CD4-positive, alpha-beta T cell treated with Interferon alpha-2 for 1 hour (primary cell): ENCODE results near the gene SPSB2.
"Not testable (repeated sequence)": the region's sequence is repeated elsewhere in the genome, so short reads cannot be mapped to it uniquely, and the experiment has no call there.

Source experiments
- DNase-seq, 2 donors: peaks; one replicate each; pipeline ENCODE4 v3.0.0-alpha.2; 2020 to 2022

The SPSB2 gene, protein sequence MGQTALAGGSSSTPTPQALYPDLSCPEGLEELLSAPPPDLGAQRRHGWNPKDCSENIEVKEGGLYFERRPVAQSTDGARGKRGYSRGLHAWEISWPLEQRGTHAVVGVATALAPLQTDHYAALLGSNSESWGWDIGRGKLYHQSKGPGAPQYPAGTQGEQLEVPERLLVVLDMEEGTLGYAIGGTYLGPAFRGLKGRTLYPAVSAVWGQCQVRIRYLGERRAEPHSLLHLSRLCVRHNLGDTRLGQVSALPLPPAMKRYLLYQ

DNA sequence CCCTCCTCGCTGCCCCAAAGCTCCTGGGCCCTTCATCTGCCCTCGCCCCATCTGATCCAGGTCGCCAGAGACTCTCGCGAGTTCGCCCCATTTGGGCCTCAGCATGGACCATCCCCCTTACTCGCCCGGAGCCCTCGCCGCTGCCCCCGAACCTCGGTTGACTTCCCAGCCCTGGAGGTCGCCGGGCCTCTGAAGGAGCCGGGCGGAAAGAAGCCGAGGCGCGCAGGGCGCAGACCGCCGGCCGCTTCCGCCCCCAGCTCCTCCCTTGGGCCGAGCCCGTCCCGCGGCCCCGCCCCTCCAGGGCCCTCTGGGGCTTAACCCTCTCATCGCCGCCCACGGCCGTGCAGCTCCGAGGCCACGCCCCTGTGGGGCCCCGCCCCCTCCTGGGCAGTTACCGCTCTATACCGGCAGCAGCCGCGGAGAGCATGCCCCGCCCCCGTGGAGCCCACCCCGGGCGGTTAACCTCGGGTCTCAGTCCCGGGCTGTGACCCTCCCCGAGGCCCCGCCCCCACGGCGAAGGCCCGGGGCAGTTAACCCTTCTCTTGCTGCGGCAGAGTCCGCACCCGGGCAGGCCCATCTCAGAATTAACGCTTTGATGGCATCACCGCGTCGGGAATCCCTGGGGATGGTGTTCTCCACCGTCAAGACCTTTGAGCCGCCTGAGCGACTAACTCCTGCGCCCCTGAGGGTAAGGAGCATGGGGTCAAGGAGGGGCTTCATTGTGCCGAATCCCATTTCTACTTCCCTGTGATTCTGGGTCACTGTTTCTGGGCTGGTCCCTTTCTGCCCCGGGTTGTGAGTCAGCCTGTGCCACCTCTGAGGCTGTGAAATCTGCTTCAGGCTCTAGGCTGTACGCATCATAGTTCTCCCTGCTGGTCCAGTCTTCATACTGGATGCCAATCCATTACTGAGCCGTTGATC, at the start of gene SPSB2:
SPSB2 (minus strand) TSS at position 210 of the 921 bp plus-strand sequence. CDS start 402 bp downstream, outside the sequence.
- DNase-seq, result peak; percentile 98

- no peak for DNase-seq
Measured at GRCh38 chr12:6921996-6922946, 49.2 kb upstream of the SPSB2 start.

DNA sequence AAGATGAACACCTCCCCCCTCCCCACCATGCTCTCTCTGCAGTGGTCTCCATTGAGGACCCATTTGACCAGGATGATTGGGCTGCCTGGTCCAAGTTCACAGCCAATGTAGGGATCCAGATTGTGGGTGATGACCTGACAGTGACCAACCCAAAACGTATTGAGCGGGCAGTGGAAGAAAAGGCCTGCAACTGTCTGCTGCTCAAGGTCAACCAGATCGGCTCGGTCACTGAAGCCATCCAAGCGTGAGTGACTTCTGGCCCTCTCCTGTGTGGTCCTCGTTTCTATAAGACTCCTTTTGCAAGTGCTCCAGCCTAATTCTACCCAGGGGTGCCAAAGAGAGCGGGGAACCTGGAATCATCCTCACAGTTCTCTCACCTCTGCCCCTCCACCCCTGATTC, 48.4 kb upstream of the SPSB2 start:
- no peak for DNase-seq

GRCh38 chr12:6919588-6919987, 46.5 kb upstream of the SPSB2 start:
- DNase-seq, result no peak

GRCh38 chr12:6917491-6918231, 44.6 kb upstream of the SPSB2 start:
- no peak for DNase-seq

DNA sequence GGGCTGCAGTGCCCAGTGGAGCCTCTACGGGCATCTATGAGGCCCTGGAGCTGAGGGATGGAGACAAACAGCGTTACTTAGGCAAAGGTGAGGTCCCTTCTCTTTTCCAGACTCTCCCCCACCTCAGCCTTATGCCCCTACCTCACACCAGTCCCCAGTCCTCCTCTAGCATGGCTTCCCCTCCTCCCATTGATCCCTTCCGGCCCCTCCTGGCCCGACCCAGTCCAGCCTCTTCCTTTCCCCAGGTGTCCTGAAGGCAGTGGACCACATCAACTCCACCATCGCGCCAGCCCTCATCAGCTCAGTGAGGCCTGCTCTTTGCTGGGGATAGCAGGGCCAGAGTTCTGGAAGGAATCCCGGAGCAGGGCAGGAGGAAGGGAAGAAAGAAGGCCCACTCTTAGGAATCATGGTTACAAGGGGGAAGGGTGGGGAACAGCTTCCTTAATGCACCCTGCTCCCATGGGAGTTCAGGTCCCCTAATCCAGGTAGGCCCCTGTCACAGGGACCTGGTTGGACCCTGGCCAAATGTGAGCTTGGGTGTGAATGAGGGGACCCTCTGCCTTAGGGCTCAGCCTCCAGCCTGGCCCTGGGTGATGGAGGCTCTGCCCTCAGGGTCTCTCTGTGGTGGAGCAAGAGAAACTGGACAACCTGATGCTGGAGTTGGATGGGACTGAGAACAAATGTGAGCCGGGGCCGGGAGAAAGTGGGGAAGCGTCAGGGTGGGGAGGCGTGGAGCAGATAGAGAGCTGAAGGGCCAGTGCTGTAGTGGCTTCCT, 43.5 kb upstream of the SPSB2 start:
- DNase-seq, result no peak

- DNase-seq, result no peak
Measured at GRCh38 chr12:6915789-6916285, 42.7 kb upstream of the SPSB2 start.

GRCh38 chr12:6914947-6915788, 42.1 kb upstream of the SPSB2 start:
- no peak for DNase-seq

DNA sequence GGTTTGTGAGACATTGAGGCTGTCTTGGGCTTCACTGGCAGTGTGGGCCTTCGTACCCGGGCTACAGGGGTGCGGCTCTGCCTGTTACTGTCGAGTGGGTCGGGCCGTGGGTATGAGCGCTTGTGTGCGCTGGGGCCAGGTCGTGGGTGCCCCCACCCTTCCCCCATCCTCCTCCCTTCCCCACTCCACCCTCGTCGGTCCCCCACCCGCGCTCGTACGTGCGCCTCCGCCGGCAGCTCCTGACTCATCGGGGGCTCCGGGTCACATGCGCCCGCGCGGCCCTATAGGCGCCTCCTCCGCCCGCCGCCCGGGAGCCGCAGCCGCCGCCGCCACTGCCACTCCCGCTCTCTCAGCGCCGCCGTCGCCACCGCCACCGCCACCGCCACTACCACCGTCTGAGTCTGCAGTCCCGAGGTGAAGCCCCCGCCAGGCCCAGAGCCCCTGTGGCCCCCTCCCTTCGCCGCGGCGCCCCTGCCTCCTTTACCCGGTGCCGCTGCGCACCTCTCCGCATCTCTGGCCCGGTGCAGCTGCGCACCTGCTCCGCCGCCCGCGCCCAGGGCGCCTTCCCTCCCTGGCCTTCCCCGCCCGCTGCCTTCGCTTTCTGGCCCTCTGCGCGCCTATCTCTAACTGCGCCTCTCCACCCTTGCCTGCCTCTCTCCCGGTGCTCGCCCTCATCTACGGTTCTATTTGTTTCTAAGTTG, 41.3 kb upstream of the SPSB2 start, which contains the start of gene ENO2:
ENO2 (plus strand) TSS at position 335 of the 701 bp plus-strand sequence. CDS start 1,253 bp downstream, outside the sequence.
- DNase-seq, result peak; percentile 80 to 88

- DNase-seq, result no peak
Measured at GRCh38 chr12:6912164-6912935, 39.2 kb upstream of the SPSB2 start.

DNA sequence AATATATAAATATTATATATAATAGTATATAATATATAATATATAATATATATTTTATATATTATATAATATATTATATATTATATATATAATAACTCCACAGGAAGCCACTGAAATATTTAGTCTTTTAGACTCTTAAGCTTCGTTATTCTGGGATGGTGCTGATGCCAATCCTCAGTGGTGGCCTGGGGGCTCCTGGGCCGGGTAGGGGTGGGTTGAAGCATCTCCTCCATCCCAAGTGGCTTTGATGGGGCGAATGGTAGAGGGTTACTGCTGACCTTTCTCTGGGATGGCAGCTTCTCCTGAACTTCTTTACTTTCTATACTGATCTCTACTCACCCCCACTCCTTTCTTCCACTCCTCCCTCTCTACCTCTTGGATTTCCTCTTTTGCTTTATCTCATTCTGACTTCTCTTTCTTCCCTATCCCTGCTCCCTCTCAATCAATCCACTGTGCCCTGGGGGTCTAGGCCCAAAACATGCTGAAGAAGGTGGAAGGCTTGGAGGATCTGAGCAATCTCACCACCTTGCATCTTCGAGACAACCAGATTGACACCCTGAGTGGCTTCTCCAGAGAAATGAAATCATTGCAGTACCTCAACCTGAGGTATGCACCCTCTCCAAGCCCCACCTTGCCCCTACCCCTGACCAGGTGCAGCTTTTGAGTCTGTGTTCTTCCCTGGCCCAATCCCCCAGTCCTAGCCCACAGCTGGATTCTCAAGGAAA, 36.5 kb upstream of the SPSB2 start:
- DNase-seq, result no peak

DNA sequence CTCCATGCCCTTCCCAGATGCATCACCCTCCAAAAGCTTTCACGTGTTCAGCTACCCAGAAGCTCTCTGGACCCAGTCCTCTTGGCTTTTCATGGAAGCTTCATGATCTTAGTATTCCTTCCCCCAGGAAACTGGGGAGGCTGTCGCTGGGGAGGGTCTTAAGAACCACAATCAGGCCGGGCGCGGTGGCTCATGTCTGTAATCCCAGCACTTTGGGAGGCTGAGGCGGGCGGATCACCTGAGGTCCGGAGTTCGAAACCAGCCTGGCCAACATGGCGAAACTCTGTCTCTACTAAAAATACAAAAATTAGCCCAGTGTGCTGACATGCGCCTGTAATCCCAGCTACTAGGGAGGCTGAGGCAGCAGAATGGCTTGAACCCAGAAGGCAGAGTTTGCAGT, 35.0 kb upstream of the SPSB2 start:
- not testable (repeated sequence) for DNase-seq

GRCh38 chr12:6905414-6906040, 32.4 kb upstream of the SPSB2 start:
- no peak for DNase-seq

GRCh38 chr12:6904280-6905276, 31.5 kb upstream of the SPSB2 start, which contains the start of gene LRRC23:
Gene LRRC23, plus strand, starts transcription at chr12:6904822. Its CDS starts 812 bp downstream, at chr12:6905634.
- peak; percentile 99 for DNase-seq

GRCh38 chr12:6903722-6904121, 30.6 kb upstream of the SPSB2 start:
- no peak for DNase-seq

DNA sequence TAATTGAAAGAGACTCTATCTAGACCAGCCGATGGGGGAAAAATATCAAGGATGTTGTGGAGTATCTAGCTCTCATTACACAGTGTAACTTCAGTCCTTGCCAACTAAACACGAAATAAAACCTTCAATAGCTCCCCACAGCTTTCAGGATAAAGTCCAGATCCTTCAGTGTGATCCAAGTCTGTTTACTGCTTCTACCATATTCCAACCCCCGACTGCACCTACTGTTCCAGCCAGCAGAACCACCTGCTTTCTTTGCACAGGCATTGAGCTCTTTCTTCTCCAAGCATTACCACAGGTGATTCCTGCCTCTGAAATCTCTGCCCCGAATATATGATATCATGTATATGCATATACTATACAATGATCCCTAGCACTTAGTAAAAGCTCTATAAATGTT, 29.3 kb upstream of the SPSB2 start:
- DNase-seq, result no peak
